B cell (primary cell): ENCODE results near the gene STAC3. TPM values are rescaled to one million over a fixed set of nuclear protein-coding genes. Genes with fewer than 3 reads are reported as not detected.

ENCODE experiments used
- ATAC-seq: fragments of 200-7000 bp; cut with Tn5 transposase; one replicate; pipeline ENCODE4 v1.10.0; 2021; ENCODE audit warnings: low read depth, mild to moderate bottlenecking, moderate number of reproducible peaks, moderate library complexity
- CTCF ChIA-PET: fragments of 350-600 bp; sonication (Branson Sonifier 250); formaldehyde crosslinking; loops from one replicate; lab custom pipeline; 2021; ENCODE audit warnings: antibody characterized with exemption, inconsistent platforms; lab: Charles Lee
- POLR2A ChIA-PET: fragments of 350-600 bp; sonication (Branson Sonifier 250); formaldehyde crosslinking; loops from one replicate; lab custom pipeline; 2021; ENCODE audit warnings: antibody characterized with exemption; lab: Charles Lee
- DNase-seq: peaks from one replicate; pipeline ENCODE4 v3.0.0; 2013
- H2AFZ ChIP-seq: 2 replicates; pipeline ENCODE4 v1.6.1; 2012; ENCODE audit warnings: mild to moderate bottlenecking, low read depth, low read length; ENCODE audit not compliant: insufficient read depth, poor library complexity, severe bottlenecking
- H3K27ac ChIP-seq, 2 donors: 1 replicate in 1 of 2; 2 replicates in 1 of 2; pipeline ENCODE4 v1.5.1; 2012 to 2013; ENCODE audit warnings: low read length in 2 of 2, mild to moderate bottlenecking in 2 of 2, moderate library complexity in 1 of 2
- H3K27me3 ChIP-seq, 4 experiments: fragments of 200-600 bp in 1 of 4; sonication (generic) in 1 of 4; replicated peaks in 1 of 4; 1 replicate in 2 of 4; 2 replicates in 2 of 4; pipeline versions ENCODE4 v1.6.1 to v1.7.0; 2013 to 2016; ENCODE audit warnings: low read length in 3 of 4, mild to moderate bottlenecking in 2 of 4, mixed read lengths in 1 of 4, moderate library complexity in 1 of 4; ENCODE audit not compliant: insufficient read depth in 4 of 4, control insufficient read depth in 3 of 4; ENCODE audit errors: control extremely low read depth in 1 of 4
- H3K36me3 ChIP-seq, 2 experiments: replicated peaks in 1 of 2; 1 replicate in 1 of 2; 2 replicates in 1 of 2; pipeline versions ENCODE4 v1.6.1 to v1.7.1; 2013; ENCODE audit warnings: low read length in 1 of 2; ENCODE audit not compliant: insufficient read depth in 2 of 2, control insufficient read depth in 1 of 2; ENCODE audit errors: control extremely low read depth in 1 of 2, extremely low read depth in 1 of 2
- H3K4me1 ChIP-seq, 2 donors: fragments of 200-600 bp in 1 of 2; sonication (generic) in 1 of 2; 1 replicate in 1 of 2; 2 replicates in 1 of 2; pipeline versions ENCODE4 v1.5.1 to v1.6.1; 2013 to 2017; ENCODE audit warnings: low read length in 2 of 2; ENCODE audit not compliant: control insufficient read depth in 2 of 2, insufficient read depth in 2 of 2
- H3K4me2 ChIP-seq: replicated peaks from 2 replicates; pipeline ENCODE3; 2012; ENCODE audit warnings: mild to moderate bottlenecking, low read depth, low read length; ENCODE audit not compliant: poor library complexity, severe bottlenecking
- H3K4me3 ChIP-seq, 5 experiments: fragments of 200-600 bp in 1 of 5; sonication (generic) in 1 of 5; 1 replicate in 3 of 5; 2 replicates in 2 of 5; pipeline versions ENCODE4 v1.5.1 to v1.7.0; 2011 to 2016; ENCODE audit warnings: low read length in 4 of 5, mild to moderate bottlenecking in 4 of 5, low read depth in 2 of 5, control low read depth in 1 of 5, moderate library complexity in 1 of 5; ENCODE audit not compliant: insufficient read depth in 1 of 5; ENCODE audit errors: control extremely low read depth in 1 of 5, extremely low read depth in 1 of 5
- H3K79me2 ChIP-seq: fragments of 200-600 bp; sonication (generic); one replicate; pipeline ENCODE4 v1.6.0; 2016; ENCODE audit warnings: low read length; ENCODE audit not compliant: control insufficient read depth, insufficient read depth
- H3K9ac ChIP-seq: fragments of 200-600 bp; sonication (generic); 2 replicates; pipeline ENCODE4 v1.6.1; 2017; ENCODE audit warnings: mild to moderate bottlenecking, low read length, moderate library complexity
- H3K9me3 ChIP-seq, 3 donors: one replicate each; pipeline versions ENCODE4 v1.6.1 to v1.7.1; 2013; ENCODE audit warnings: low read length in 2 of 3; ENCODE audit not compliant: control insufficient read depth in 2 of 3, insufficient read depth in 1 of 3; ENCODE audit errors: control extremely low read depth in 1 of 3
- H4K20me1 ChIP-seq: 2 replicates; pipeline ENCODE4 v1.6.0; 2012; ENCODE audit warnings: mild to moderate bottlenecking, low read length; ENCODE audit not compliant: insufficient read depth, control insufficient read depth, poor library complexity, severe bottlenecking
- H3K27ac Mint-ChIP-seq: one replicate; pipeline ENCODE4 v1.8.0; 2021; ENCODE audit warnings: mixed read lengths
- H3K27me3 Mint-ChIP-seq: one replicate; pipeline ENCODE4 v1.8.0; 2021; ENCODE audit warnings: mixed read lengths
- H3K4me1 Mint-ChIP-seq: one replicate; pipeline ENCODE4 v1.8.0; 2021; ENCODE audit warnings: mixed read lengths
- H3K4me3 Mint-ChIP-seq: one replicate; pipeline ENCODE4 v1.8.0; 2021; ENCODE audit warnings: mixed read lengths
- H3K9me3 Mint-ChIP-seq: one replicate; pipeline ENCODE4 v1.8.0; 2022; ENCODE audit warnings: mixed read lengths; ENCODE audit not compliant: insufficient read depth
- EZH2 ChIP-seq: IDR thresholded peaks from 2 replicates; pipeline ENCODE4 v1.6.1; 2012; ENCODE audit warnings: borderline replicate concordance, low read depth, mild to moderate bottlenecking, moderate library complexity, low read length; ENCODE audit not compliant: insufficient read depth, poor library complexity, severe bottlenecking
- WGBS: methylation state at CpG from one replicate; pipeline ENCODE4 v1.1.5; 2013; ENCODE audit warnings: missing lambda C conversion rate; ENCODE audit not compliant: insufficient coverage; 5-methylcytosine and 5-hydroxymethylcytosine counted together
- intact Hi-C: fragments of 100-400 bp; cut with micrococcal nuclease; formaldehyde crosslinking; loops from one replicate; pipeline ENCODE4 v1.10.0; 2022
- polyA plus RNA-seq: library from polyadenylated mRNA; depleted of rRNA; stranded (reverse); fragments of >200 nt; gene quantifications from 2 replicates; pipeline ENCODE4 v1.2.3, GENCODE V29; 2012
- total RNA-seq, 2 donors: library from RNA; stranded (reverse); fragments of 120-200 nt in 1 of 2; gene quantifications; 1 replicate in 1 of 2; 2 replicates in 1 of 2; pipeline versions ENCODE4 v1.2.3 to v1.2.4, GENCODE V29; 2013 to 2022
- TF ChIP-seq, protein P1 (sequence below): fragments of 200-600 bp; IDR thresholded peaks from one replicate; pipeline ENCODE4 v1.8.0; 2022; ENCODE audit warnings: antibody characterized with exemption, mild to moderate bottlenecking

Gene STAC3
- total and polyA plus RNA-seq, 2 donors (not counting 1 experiment from before 2014, with no cell fraction given): 4.5 to 6.2 TPM

DNA sequence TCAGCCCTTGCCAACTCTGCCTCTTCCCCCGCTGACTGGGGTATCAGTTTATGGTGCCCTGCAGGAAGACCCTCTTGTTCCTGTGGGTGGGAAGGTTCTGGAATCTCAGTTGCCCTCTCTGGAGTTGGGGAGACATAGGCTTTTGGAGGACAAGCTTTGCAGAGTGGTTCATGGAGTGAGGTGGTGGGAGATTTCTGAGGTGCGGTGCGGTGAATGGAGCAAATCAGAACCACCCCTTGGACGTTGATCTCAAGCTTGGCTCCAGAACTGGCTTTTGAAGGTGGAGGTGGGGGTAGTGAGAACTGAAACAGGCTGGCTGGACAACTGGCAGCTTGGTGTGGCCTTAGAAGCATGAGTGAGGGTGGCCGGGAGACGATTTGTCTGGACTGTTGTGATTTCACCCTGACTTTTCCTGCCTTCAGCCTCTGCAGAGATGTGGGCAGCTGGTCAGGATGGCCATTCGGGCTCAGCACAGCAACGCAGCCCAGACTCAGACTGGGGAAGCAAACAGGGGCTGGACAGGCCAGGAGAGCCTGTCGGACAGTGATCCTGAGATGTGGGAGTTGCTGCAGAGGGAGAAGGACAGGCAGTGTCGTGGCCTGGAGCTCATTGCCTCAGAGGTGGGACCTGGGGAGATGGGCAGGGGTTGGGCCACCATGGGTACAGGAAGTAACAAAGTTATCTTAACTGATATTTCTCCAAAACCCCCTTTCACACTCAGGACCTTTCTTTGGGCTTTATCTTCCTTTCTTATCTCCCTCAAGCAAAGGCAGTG, 20.4 kb downstream of the STAC3 start:
- Histone ChIP-seq H3K27me3 (peaks cover 0 to 20% (median 7%) of the 10 kb centered on the region in 4 experiments), H3K4me1 (peaks cover 63 to 78% of the 10 kb centered on the region in 2 donors), H3K79me2 (peaks cover 37% of the 10 kb centered on the region), H3K9me3 (peaks cover 0 to 5% (median 0%) of the 10 kb centered on the region in 3 donors), H3K4me3 (peak overlapping the region; percentile 73 to 94 (median 89)), H3K4me2 (peak overlapping the region; percentile 86), H3K36me3 (peaks cover 0 to 37% of the 10 kb centered on the region in 2 experiments), H3K9ac (peak overlapping the region; percentile 82), H4K20me1 (peaks cover 15% of the 10 kb centered on the region), H3K27ac (peak overlapping the region in 1 of 2 donors; percentile 80), H2AFZ (peak overlapping the region; percentile 64)
- no peaks in the 10 kb centered on the region for H3K9me3 Mint-ChIP-seq
- TF ChIP-seq, protein P1, sequence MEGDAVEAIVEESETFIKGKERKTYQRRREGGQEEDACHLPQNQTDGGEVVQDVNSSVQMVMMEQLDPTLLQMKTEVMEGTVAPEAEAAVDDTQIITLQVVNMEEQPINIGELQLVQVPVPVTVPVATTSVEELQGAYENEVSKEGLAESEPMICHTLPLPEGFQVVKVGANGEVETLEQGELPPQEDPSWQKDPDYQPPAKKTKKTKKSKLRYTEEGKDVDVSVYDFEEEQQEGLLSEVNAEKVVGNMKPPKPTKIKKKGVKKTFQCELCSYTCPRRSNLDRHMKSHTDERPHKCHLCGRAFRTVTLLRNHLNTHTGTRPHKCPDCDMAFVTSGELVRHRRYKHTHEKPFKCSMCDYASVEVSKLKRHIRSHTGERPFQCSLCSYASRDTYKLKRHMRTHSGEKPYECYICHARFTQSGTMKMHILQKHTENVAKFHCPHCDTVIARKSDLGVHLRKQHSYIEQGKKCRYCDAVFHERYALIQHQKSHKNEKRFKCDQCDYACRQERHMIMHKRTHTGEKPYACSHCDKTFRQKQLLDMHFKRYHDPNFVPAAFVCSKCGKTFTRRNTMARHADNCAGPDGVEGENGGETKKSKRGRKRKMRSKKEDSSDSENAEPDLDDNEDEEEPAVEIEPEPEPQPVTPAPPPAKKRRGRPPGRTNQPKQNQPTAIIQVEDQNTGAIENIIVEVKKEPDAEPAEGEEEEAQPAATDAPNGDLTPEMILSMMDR: no peak
- TF ChIP-seq EZH2: no peak
- H3K4me3 Mint-ChIP-seq: peak overlapping the region; percentile 99
- H3K27me3 Mint-ChIP-seq: peaks cover 7% of the 10 kb centered on the region
- H3K4me1 Mint-ChIP-seq: peaks cover 86% of the 10 kb centered on the region
- ATAC-seq: no peak
- H3K27ac Mint-ChIP-seq: peak overlapping the region; percentile 97
- POLR2A ChIA-PET: interaction anchor here (2.1 to 5.2 kb wide), 3 partner anchors 9 to 14 kb away, joined by 8 to 28 read pairs (median 18); partner anchors contain the start of gene NXPH4
- CTCF ChIA-PET: interaction anchor here (0.5 to 31.1 kb wide), 4 partner anchors 8 to 473 kb away, joined by 3 to 838 read pairs (median 182); partner anchors contain the start of genes NXPH4 and STAT6
- intact Hi-C loops: loop anchor here (10.0 kb wide), 1 partner anchor 476 kb away; the partner anchor contains the start of gene PRIM1
- no peak for DNase-seq
- 73% methylated on average over 9 of the region's 10 CpGs for WGBS
